GM21515 (cell line): ENCODE data around the gene CYTH1.
"Not testable (repeated sequence)": the region's sequence is repeated elsewhere in the genome, so short reads cannot be mapped to it uniquely, and the experiment has no call there.

Experiments used
- ATAC-seq: cut with Tn5 transposase; IDR thresholded peaks from one replicate; pipeline ENCODE4 v1.9.1; 2021; ENCODE audit not compliant: unreplicated experiment

CYTH1 gene

DNA sequence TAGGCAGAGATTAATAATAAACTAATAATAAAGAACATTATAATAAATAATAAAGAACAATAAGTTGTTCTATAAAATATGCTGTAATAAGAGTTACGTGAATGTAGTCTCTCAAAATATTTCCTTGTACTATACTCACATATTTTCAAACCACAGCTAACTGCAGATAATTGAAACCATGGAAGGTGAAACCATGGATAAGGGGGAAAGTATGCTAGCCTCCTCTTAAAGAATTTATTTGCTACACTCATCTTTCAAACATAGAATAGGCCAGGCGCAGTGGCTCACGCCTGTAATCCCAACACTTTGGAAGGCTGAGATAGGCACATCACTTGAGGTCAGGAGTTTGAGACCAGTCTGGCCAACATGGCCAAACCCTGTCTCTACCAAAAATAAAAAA is 18.5 kb downstream of the CYTH1 start:
- ATAC-seq: no peak

DNA sequence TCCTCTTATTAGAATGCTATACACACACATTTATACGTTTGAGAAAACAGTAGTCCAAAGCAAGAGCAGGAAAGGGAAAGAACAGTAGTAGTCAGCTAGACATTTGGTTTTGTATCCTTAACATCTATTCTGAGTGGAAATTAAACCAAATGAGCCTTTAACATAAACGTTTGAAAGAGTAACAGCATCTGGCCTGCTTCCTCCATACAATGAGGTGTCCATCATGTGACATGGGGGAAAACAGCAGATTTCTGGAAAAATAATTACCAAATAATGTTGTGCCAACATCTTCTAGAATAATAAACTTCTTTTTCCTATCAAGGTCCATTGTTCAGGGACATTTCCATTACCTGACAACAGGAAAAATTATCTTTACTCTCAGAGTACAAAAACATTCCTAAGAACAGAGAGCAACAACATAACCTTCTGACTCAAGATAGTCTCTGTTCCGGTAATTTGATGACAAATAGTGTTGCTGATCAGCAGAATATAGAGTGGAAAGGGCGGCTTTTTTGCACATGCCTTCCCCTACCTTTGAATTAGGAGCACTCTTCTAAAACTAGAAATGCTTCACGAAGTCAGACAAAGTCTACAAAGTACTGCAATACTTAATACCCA is 20.2 kb downstream of the CYTH1 start:
- no peak for ATAC-seq

DNA sequence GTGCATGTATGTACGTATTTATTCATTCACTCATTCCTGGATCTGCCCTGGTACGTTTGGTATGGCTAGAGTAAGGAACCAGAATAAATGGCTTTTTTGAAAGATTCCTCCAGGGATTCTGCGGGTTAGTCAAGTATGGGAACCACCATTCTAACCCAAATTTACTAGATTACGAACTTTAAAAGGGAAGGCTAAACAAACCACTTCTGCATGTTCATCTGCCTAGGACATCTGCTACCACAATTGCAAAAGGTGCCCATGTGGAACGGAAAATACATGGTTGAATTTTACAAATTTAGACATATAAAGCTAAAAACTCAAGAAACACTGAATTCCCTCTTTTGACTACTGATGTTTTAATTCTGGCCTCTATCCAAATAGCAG is 22.1 kb downstream of the CYTH1 start:
- ATAC-seq: no peak

DNA sequence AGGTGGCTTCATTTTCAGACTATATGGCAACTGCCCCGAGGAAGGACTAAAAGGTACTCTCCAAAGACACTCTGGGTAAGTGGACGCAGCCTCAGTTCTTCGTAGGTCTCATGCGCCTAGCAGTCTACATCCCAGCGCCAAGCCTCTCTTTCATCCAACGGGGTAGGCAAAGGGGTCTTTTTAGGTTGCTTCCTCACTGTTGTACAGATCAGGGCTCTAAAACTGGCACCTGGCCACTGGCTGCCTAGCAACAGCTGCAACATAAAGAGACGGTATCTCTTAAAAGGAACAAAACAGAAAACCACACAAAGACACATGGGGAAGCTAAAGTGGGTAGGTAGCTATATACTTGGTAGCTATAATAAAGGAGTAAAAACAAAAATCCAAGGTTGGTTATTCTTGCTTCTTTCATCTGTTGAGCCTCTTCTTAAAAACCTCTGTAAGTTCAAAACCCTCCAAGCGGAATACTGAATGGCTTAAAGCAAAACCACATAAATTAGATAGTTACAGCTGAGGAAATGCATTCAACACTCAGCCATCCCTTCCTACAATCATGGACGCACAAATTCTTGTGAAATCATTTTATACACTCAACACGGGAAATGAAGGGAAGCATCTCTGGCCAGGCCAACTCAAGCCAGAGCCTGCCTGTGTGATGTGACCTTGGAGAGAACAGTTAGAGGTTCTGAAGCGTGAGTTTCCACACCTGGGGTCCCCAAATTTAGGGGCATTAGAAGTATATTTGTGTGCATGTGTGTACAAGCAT is 22.7 kb downstream of the CYTH1 start:
- ATAC-seq: no peak

DNA sequence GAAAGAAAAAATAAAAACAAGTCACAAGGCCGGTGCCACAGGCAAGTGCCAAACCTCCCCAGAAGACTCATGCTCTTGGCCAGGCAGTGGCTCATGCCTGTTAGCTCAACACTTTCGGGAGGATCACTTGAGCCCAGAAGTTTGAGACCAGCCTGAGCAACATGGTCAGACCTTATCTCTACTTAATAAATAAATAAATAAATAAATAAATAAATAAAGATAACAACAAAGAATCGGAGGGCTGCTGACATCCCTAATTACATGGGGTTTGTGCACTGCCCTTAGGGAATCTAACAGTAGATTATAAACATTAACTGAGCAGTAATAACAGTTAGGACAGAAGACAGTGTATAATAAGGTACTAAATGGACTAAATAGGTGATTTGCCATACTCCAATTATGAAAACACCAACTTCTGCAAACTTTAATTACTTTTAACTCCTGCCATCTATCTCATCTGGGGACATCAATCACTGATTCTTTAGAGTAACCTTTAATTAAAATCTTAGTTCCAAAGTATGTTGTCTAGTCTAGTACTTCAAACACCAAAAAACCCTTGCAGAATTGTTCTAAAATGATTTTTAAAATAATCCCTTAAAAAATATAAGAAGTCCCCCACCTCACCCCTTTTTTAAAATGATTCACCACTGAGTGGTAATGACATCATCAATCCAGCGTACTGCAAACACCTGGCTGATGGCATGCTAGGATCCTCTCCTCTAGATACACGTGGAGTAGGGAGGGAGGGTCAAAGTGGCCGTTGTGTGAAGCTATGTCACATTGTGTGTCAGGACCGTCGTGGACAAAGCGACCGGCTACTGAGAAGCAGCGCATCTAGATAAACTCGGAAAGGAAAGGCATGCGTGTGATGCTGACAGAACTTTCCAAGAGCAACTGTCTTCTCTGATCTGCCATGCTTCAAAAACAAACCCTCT is 28.5 kb downstream of the CYTH1 start:
- ATAC-seq: no peak

DNA sequence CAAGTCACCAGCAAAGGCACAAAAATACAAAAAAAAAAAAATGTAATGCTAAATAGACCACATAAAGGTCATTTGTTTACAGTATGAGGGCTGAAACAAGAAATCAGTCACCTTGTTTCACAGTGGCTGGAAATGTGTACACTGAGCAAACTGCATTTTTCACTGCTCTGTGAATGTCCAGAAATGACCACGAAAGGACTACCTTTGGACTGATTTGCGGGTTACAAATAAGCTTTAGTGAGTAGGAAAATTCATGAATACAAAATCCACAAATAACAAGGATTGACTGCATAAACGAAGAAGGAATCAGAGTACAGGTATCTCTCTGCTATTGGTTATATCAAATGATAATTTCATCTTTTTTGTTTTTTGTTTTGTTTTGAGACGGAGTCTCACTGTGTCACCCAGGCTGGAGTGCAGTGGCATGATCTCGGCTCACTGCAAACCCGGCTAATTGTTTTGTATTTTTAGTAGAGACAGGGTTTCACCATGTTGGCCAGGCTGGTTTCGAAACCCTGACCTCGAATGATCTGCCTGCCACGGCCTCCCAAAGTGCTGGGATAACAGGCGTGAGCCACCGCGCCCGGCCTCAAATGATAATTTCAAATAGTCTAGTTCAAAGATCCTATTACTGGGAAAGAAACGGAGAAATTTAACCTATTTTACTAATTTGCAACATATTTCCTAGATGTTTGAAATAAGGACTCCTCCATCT is 30.5 kb downstream of the CYTH1 start:
- ATAC-seq: no peak

DNA sequence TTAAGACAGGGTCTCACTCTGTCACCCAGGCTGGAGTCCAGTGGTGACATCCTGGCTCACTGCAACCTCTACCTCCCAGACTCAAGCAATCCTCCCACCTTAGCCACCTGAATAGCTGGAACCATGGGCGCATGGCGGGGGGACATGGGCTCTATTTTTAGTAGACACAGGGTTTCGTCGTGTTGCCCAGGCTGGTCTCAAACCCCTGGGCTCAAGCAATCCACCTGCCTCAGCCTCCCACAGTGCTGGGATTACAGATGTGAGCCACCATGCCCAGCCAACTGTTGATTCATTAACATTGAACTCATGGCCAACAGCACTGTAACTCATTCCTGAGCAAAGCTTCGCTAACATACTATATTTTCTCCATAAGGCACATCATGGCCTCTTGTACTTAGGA is 31.1 kb downstream of the CYTH1 start:
- ATAC-seq: not testable (repeated sequence)

DNA sequence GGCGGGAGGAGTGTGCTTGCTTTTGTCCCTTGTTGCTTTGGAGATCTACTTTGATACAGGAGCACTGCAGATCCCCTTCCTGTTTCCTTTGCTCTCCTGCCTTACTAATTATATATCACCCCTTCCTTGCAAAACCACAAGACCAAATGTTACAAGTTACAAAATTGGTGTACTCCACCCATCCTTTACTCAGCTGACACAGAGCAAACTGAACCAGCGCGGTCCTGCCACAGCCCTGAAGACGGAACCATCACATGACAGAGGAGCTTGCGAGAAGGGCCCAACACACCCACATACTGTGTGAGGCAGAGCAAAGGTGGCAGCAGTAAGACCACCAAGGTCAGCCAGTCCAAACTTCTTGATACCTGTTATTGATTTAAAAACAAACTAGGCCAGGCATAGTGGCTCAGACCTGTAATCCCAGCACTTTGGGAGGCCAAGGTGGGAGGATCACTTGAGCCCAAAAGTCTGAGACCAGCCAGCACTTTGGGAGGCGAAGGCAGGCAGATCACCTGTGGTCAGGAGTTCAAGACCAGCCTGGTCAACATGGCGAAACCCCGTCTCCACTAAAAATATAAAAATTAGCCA is 33.2 kb downstream of the CYTH1 start:
- ATAC-seq: no peak

DNA sequence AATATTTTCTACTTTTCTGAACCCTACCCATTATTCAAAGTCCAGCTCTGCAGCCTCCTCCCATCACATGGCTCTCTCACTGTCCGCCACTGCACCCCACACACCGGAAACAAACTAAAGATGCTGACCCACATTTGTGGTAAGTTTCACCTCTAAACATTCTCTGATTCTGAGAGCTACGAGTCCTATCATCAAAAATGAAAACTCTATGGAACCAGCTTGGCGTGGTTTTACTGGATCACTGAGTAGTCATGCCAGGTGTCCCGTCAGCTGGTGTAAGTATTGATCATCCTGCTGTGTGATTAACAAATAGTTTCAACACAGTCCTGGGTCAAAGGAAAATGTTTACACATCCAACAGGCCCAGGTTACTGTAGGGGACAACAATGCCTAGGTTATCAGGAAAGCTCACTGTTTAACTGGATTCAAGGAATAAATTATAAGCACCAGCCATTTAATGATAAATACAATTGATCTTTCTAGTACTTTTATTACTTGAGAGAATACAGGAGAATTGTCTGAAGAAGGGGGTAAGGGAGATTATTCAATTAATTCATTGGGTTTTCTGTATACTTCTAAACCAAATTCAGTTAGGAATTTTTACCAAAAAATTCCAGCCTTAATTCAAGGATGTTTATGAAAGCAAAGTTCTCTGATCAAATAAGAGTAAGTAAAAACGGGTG is 33.9 kb downstream of the CYTH1 start:
- ATAC-seq: no peak

DNA sequence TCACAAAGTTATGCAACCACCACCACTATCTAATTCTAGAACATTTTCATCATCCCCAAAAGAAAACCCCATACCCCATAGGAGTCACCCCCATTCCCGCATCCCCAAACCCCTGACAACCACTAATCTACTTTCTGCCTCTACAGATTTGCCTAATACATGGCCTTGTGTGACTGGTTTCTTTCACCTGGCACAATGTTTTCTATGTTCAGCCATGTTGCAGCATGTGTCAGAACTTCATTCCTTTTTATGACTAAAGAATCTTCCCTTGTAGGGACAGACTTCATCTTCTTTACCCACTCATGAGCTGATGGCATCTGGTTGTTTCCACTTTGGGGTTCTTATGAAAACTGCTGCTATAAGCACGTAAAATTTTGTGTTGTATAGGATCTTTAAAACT is 34.6 kb downstream of the CYTH1 start:
- no peak for ATAC-seq

DNA sequence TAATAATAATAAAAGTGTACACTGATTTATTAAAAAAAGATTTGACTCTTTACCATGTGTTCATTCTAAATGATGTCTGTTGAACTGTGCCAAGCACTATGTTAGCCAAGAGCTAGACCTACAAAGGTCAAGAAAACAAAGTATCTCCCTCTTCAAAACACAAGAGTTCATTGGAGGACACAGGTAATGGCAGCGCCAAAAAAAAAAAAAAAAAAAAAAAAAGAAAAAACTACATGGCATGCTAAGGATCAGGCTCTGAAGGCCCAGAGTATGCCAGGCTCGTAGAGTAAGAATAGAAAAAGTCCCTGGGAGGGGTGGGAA is 35.2 kb downstream of the CYTH1 start:
- no peak for ATAC-seq

DNA sequence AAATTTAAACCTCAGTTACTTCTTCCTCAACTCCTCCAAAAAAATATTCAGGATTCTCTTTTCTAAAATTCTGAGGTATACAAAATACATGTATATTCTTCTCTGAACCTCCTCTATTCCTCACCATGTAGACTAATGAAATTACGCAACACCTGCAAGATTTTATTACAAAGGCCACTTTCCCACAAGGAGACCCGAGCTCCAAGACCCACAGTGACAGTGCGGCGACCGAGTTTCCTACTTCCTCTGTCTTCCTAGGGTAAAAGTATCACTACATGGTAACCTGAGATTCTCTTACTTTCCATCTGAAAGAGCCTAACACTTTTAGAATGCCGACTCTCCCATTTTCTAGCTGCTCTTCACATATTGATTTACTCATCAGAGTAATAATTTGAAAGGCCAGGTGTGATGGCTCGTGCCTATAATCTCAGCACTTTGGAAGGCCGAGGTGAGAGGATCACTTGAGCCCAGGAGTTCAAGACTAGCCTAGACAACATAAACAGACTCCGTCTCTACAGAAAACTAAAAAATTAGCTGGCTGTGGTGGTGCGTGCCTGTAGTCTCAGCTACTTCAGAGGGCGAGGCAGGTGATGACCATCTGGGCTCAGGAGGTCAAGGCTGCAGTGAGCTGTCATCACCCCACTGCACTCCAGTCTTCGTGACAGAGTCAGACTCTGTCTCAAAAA is 35.7 kb downstream of the CYTH1 start:
- ATAC-seq: no peak

DNA sequence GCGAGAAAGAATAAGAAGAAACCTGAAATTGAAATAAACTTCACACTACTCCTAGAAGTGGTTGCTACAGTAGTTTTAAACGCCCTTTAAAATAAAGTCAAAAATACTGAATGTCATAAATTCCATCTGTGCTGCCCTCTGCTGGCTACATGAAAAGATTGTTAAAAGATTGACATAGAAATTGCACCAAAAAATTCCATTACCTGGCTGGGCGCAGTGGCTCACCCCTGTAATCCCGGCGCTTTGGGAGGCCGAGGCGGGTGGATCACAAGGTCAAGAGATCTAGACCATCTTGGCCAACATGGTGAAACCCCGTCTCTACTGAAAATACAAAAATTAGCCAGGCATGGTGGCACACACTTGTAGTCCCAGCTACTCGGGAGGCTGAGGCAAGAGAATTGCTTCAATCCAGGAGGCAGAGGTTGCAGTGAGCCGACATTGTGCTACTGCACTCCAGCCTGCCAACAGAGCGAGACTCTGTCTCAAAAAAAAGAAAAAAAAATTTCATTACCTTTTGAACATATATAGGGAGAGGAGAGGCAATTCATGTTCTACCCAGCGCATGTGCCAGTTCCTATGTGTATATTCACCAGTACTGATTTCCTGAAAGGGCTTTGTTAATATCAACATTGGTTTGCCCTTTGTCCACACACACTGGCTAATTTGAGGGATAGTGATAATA is 36.5 kb downstream of the CYTH1 start:
- ATAC-seq: no peak

DNA sequence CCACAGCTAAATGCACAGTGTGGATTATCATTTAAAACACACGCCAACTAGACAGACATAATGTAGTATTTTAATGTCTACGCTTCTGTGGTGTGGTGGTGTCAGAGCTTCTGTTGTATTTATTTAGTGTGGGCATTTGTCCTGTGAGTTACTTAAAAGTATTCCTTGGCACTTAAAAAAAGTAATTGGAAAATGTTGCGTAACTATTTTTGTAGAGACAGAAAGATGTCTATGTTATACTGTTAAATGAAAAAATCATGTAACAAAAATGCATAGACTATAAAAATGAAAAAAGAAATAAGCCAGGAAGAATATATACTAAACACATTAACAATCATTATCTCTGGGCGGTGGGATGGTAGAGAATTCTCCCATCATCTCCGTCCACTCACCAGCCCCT is 39.2 kb downstream of the CYTH1 start:
- ATAC-seq: no peak

DNA sequence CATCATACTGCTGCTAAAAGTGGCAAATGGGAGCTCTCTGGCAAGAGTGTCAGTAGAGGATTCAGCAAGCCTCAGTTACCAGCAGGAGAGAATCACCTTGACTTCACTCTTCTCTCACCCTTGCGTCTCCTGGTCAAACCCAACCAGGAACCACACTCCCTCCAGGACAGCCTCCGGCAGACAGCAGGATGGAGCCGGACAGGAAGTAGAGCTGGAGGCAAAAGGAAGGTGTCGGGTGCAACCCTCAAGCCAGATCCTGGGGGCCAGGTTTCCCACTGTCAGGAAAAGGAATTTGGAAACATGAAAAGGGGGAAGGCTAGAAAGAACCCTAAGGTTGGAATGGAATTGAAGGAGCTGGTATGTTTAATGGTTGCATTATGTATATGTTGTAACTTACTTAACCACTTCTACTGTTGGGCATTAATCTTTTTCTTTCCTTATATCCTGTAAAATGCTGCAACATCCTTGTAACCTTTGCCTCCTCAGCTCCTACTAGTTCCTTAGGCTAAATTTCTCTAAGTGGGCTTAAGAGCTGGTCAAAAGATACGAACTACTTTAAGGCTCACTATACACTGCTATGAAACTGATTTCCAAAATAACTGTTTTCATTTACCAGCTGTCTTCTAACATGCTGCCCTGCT is 40.3 kb downstream of the CYTH1 start:
- ATAC-seq: no peak

DNA sequence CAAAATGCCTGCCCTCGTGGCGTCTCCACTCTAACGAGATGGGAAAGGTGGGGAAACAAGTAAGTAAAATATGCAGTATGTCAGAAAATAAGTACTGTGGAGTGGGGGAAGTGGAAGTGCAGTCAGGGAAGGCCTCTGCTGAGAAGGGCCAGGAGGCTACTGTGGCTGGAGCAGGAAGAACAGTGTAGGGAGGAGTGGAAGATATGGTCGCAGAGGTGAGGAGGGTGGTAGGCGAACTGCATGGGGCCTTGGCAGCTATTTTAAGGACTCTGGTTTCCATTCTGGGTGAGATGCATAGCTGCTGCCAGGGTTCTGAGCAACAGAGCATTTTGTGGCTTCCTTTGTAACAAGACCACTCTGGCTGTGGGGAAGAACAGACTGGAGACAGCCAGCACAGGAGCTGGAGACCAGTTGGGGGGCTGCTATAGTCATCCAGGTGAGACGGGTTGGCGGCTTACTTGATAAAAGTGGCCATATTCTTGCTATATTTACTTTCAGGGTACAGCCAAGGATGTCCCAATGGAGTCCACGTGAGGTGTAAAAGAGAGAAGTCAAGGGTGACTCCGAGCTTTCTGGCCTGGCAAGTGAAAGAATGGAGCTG is 42.6 kb downstream of the CYTH1 start:
- no peak for ATAC-seq

DNA sequence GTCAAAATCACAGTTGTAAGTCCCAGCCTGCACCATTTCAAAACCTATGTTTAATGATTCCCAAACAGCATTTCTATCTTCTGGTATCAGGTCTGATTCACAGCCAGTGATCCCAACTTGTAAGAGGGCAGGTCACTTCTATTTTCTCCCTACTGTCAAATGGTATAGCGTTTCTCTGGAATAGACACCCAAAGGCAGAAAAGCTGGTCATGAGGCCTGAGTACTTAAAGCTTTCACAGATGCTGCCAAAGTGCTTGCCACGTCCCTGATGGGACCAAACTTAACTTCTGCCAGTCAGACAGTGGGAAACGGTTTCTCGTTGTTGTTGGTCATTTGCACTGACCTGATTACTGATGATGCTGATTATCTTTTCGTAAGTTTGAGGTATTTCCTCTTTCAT is 43.4 kb downstream of the CYTH1 start:
- no peak for ATAC-seq

DNA sequence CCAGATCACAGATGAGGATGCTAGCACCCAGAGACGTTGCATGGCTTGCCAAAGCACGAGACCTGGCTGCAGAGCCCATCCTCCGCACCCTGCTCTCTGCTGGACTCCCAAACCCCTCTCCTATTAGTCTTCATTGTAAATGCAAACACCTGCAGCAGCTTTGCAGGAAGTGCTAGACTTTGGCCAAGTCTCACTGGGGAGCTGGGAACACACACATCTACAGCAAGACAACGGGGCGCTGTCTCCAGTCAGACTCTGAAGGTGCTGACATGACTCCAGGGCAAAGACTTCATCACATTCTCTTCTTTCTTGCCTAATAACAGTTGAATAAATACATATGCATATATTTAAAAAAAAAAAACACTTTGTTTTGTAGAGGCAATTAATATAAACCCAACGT is 43.8 kb downstream of the CYTH1 start:
- ATAC-seq: no peak
